Measurements from ENCODE around the gene COX17. TPM values are rescaled to one million over a fixed set of nuclear protein-coding genes. Genes with fewer than 3 reads are reported as not detected.
"Not testable (repeated sequence)": the region's sequence is repeated elsewhere in the genome, so short reads cannot be mapped to it uniquely, and the experiment has no call there.

The COX17 gene
- total RNA-seq, 1 donor from 2014 or later, result 70.0 TPM

DNA sequence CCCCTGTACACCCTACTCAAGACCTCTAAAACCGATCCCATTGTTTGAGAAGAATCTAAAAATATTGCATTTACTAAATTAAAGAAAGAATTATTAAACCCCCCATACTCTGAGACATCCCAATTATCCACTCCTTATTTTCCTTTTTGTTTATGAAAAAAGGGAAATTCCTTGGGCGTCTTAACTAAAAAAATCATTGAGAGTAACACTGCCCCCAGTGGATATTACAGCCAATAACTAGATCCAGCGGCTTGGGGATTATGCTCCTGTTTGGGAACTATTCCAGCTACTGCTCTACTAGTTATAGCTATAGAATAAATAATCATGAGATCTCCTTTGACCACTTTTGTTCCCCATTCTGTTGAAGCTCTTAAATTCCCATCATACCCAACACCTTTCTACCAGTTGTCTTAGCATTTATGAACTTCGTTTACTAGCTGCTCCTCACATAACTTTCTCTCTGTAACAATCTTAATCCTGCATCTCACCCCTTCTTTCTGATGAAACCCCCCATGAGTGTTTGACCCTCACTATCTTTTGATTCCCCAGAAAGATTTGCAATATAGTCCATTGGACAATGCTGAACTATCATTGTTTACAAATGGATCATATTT, 12.9 kb upstream of the COX17 start:
- no peak overlapping the region for H3K4me3 Mint-ChIP-seq

DNA sequence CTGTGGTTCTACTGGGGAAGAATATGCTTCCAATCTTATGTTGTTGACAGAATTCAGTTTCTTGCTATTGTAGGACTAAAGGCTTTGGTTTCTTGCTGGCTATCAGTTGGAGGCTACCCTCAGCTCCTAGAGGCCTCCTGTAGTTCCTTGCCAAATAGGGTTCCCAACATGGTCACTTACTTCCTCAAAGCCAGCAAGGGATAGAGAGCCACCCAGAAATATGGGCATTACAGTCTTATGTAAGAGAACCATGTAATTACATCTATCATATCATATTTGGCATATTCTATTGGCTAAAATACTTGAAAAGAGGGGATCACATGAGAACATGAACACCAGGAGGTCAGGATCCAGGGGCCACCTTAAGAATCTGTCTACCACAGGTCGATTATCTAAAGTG, 6.2 kb upstream of the COX17 start:
- Mint-ChIP-seq H3K4me3 (no peak overlapping the region), H3K9me3 (peaks cover 8% of the 10 kb centered on the region), H3K27me3 (peaks cover 10% of the 10 kb centered on the region), H3K4me1 (no peaks in the 10 kb centered on the region), H3K36me3 (ENCODE audit: low read depth) (no peaks in the 10 kb centered on the region), H3K27ac (no peak overlapping the region)
- intact Hi-C loops (cut with micrococcal nuclease), result loop anchor here (10.0 kb wide), 1 partner anchor 649 kb away; the partner anchor contains the start of gene IGSF11
- DNase-seq, result no peak

More for the DNA sequence above, 12.9 kb upstream of the COX17 start:
- Mint-ChIP-seq H3K36me3 (ENCODE audit: low read depth) (no peaks in the 10 kb centered on the region), H3K4me1 (no peaks in the 10 kb centered on the region), H3K9me3 (peaks cover 11% of the 10 kb centered on the region), H3K27ac (no peak overlapping the region), H3K27me3 (peaks cover 8% of the 10 kb centered on the region)
- intact Hi-C loops (cut with micrococcal nuclease), result no loop called here
- DNase-seq, result no peak

GRCh38 chr3:119681279-119681678, 4.1 kb upstream of the COX17 start:
- intact Hi-C loops (cut with micrococcal nuclease), result loop anchor here (1.0 to 10.0 kb wide), 5 partner anchors 406 to 796 kb away; partner anchors contain the start of gene IGSF11
- H3K27me3 Mint-ChIP-seq, result peaks cover 2% of the 10 kb centered on the region
- H3K4me3 Mint-ChIP-seq, result no peak overlapping the region
- peak; percentile 70 for DNase-seq
- no peak overlapping the region for H3K27ac Mint-ChIP-seq
- H3K9me3 Mint-ChIP-seq, result no peaks in the 10 kb centered on the region
- H3K36me3 Mint-ChIP-seq (ENCODE audit: low read depth), result peaks cover 2% of the 10 kb centered on the region
- H3K4me1 Mint-ChIP-seq, result peaks cover 12% of the 10 kb centered on the region

DNA sequence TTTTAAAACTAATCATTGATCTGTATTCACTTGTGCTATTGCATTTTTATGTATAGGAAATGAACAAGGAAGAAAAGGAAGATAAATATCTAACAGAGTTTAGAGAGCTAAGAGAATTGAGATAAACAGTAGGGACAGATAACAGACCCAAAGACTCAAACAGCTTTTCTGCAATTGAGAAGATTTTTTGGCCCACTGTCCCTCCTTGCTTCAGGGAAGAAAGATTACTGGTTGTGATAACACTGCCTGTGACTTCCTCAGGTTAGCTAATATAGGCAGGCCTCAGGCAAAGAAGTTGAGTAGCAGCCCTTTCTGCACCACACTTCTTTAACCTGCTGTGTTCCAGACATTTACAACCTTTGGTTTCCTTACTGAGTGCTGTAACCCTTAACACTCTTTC, 2.7 kb upstream of the COX17 start:
- no peak for DNase-seq
- H3K27ac Mint-ChIP-seq, result no peak overlapping the region
- intact Hi-C loops (cut with micrococcal nuclease), result loop anchor here (2.0 to 10.0 kb wide), 6 partner anchors 103 to 795 kb away; partner anchors contain the start of genes ADPRH and IGSF11

DNA sequence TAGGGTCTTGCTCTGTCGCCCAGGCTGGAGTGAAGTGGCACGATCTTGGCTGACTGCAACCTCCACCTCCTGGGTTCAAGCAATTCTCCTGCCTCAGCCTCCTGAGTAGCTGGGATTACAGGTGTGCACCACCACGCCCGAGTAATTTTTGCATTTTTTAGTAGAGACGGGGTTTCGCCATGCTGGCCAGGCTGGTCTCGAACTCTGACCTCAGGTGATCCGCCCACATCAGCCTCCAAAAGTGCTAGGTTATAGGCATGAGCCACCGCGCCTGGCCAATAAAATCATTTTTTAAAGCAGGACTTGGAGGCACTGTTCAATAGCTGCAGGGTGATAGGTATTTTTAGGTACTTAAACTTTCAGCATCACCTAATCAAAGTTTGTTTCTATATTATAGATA, 1.0 kb upstream of the COX17 start:
- H3K4me3 Mint-ChIP-seq, H3K27ac Mint-ChIP-seq, H3K9me3 Mint-ChIP-seq, H3K27me3 Mint-ChIP-seq, DNase-seq: not testable (repeated sequence)
- intact Hi-C loops (cut with micrococcal nuclease), result loop anchor here (5.0 kb wide), 2 partner anchors 101 to 441 kb away; partner anchors contain the start of gene ADPRH
- Mint-ChIP-seq H3K36me3 (ENCODE audit: low read depth) (peaks cover 13% of the 10 kb centered on the region), H3K4me1 (peaks cover 29% of the 10 kb centered on the region)

More for the DNA sequence above, 2.7 kb upstream of the COX17 start:
- Mint-ChIP-seq H3K4me3 (no peak overlapping the region), H3K9me3 (no peaks in the 10 kb centered on the region), H3K27me3 (peaks cover under 1% of the 10 kb centered on the region), H3K36me3 (ENCODE audit: low read depth) (peaks cover 7% of the 10 kb centered on the region), H3K4me1 (peaks cover 25% of the 10 kb centered on the region)

GRCh38 chr3:119677641-119677934, 382 bp upstream of the COX17 start:
- H3K36me3 Mint-ChIP-seq (ENCODE audit: low read depth), result peaks cover 18% of the 10 kb centered on the region
- DNase-seq, result no peak
- H3K27me3 Mint-ChIP-seq, result no peaks in the 10 kb centered on the region
- H3K9me3 Mint-ChIP-seq, result no peaks in the 10 kb centered on the region
- peaks cover 31% of the 10 kb centered on the region for H3K4me1 Mint-ChIP-seq
- intact Hi-C loops (cut with micrococcal nuclease), result loop anchor here (1.0 to 5.0 kb wide), 9 partner anchors 23 to 440 kb away; partner anchors contain the start of genes ADPRH, ARHGAP31, TIMMDC1 and TMEM39A
- H3K27ac Mint-ChIP-seq, result peak overlapping the region; percentile 96
- peak overlapping the region; percentile 87 for H3K4me3 Mint-ChIP-seq

DNA sequence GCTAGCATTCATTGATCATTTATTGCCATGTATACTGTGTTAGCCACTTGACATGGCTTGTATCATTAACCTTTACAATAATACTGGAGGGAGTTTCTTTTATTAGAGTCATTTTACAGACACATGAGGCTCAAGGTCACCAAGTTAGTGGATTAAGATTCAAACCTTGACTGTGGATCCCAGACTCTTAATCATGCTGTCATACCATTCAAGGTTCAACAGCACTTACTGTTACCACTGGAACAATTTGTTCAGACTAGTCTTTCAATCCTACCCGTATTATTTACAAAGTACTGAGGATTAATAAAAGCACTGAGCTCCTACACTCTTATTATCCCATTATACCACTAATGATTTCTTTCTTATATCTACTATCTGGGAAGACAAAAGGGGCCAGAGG, 1.2 kb downstream of the COX17 start:
- peak overlapping the region; percentile 96 for H3K27ac Mint-ChIP-seq
- no peaks in the 10 kb centered on the region for H3K27me3 Mint-ChIP-seq
- no peaks in the 10 kb centered on the region for H3K9me3 Mint-ChIP-seq
- intact Hi-C loops (cut with micrococcal nuclease), result loop anchor here (1.0 to 5.0 kb wide), 4 partner anchors 75 to 439 kb away; partner anchors contain the start of genes ADPRH and CD80
- peak overlapping the region; percentile 87 for H3K4me3 Mint-ChIP-seq
- H3K36me3 Mint-ChIP-seq (ENCODE audit: low read depth), result peaks cover 28% of the 10 kb centered on the region
- no peak for DNase-seq
- peaks cover 33% of the 10 kb centered on the region for H3K4me1 Mint-ChIP-seq

DNA sequence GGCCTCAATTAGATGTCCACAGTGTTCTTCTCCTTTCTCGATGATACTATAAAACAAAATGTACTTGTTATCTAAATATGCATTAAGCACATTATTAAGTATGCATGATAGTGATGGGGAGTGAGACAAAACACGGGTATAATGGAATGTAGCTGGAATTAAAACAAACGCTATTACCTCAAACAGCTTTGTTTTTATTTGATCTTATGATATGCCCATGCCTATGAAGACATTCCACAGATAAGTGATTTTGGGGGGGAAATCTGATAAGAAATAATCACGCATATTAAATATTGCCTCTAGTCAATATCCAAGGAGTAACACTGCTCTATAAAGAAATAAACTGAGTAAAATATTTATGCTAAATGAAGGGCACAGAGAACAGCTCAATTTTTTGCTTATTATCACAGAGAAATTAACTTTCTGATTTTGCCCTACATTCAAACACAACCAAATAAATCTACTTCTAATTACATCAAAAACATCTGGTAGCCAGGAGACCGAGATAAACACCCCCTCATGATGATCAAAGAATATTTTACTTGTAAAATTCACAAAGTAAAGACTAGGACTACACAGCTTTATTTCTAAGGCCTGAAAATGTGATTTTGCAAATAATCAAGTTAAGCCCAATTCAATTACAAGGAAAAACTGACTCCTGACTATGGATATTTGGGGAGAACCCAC, 1.9 kb downstream of the COX17 start:
- H3K27ac Mint-ChIP-seq, result peak overlapping the region; percentile 96
- H3K36me3 Mint-ChIP-seq (ENCODE audit: low read depth), result peaks cover 34% of the 10 kb centered on the region
- no peaks in the 10 kb centered on the region for H3K9me3 Mint-ChIP-seq
- no peak for DNase-seq
- peak overlapping the region; percentile 87 for H3K4me3 Mint-ChIP-seq
- H3K4me1 Mint-ChIP-seq, result peaks cover 33% of the 10 kb centered on the region
- intact Hi-C loops (cut with micrococcal nuclease), result loop anchor here (5.0 kb wide), 2 partner anchors 98 to 438 kb away; partner anchors contain the start of gene ADPRH
- no peaks in the 10 kb centered on the region for H3K27me3 Mint-ChIP-seq

- intact Hi-C loops (cut with micrococcal nuclease), result no loop called here
- peaks cover 43% of the 10 kb centered on the region for H3K36me3 Mint-ChIP-seq (ENCODE audit: low read depth)
- peaks cover 33% of the 10 kb centered on the region for H3K4me1 Mint-ChIP-seq
Observed at GRCh38 chr3:119673875-119674274, 3.3 kb downstream of the COX17 start.

GRCh38 chr3:119672776-119673175, 4.4 kb downstream of the COX17 start:
- H3K36me3 Mint-ChIP-seq (ENCODE audit: low read depth), result peaks cover 46% of the 10 kb centered on the region
- no peak overlapping the region for H3K27ac Mint-ChIP-seq
- intact Hi-C loops (cut with micrococcal nuclease), result no loop called here
- no peaks in the 10 kb centered on the region for H3K9me3 Mint-ChIP-seq
- DNase-seq, result no peak
- H3K4me1 Mint-ChIP-seq, result peaks cover 32% of the 10 kb centered on the region
- no peak overlapping the region for H3K4me3 Mint-ChIP-seq
- no peaks in the 10 kb centered on the region for H3K27me3 Mint-ChIP-seq

More at GRCh38 chr3:119673875-119674274, 3.3 kb downstream of the COX17 start:
- Mint-ChIP-seq H3K4me3 (no peak overlapping the region), H3K27me3 (no peaks in the 10 kb centered on the region), H3K27ac (no peak overlapping the region), H3K9me3 (no peaks in the 10 kb centered on the region)
- no peak for DNase-seq

DNA sequence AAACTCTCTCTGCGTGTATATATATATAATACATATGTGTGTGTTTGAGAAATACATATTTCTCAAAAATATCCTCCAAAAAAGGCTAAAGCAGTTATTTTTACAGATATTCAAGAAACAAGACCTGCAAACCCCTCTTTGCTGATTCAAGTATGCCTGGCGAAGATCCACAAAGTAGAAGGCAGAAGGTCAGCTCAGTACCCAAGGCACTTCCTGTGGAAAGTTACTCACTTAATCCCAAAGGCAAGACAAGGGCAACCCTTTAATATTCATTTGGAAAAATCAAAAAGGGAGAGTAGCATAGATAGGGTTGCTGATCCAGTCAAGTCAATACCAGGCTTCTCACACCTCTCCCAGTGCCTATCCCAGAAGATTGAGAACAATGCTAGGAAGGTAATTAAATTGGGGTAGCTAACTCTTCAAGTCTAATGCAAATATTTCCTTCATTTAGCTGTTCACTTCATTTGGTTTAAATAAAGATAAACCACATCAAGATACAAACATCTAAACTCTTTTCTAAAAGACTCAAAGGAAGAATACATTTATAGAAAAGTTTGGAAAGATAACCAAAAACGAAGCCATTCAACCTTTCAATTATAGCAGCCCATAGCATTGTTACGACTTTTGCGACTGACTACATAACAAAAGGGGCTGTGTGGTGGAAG, 7.2 kb downstream of the COX17 start:
- Mint-ChIP-seq H3K9me3 (no peaks in the 10 kb centered on the region), H3K4me1 (peaks cover 10% of the 10 kb centered on the region), H3K27me3 (no peaks in the 10 kb centered on the region), H3K4me3 (no peak overlapping the region), H3K36me3 (ENCODE audit: low read depth) (peaks cover 52% of the 10 kb centered on the region), H3K27ac (no peak overlapping the region)
- no peak for DNase-seq
- intact Hi-C loops (cut with micrococcal nuclease), result no loop called here

GRCh38 chr3:119665954-119666559, 11.1 kb downstream of the COX17 start:
- H3K4me1 Mint-ChIP-seq, result peaks cover 6% of the 10 kb centered on the region
- no peaks in the 10 kb centered on the region for H3K9me3 Mint-ChIP-seq
- H3K36me3 Mint-ChIP-seq (ENCODE audit: low read depth), result peaks cover 32% of the 10 kb centered on the region
- no peaks in the 10 kb centered on the region for H3K27me3 Mint-ChIP-seq
- no peak overlapping the region for H3K4me3 Mint-ChIP-seq
- intact Hi-C loops (cut with micrococcal nuclease), result no loop called here
- H3K27ac Mint-ChIP-seq, result no peak overlapping the region
- DNase-seq, result no peak

GRCh38 chr3:119664850-119665379, 12.3 kb downstream of the COX17 start:
- H3K9me3 Mint-ChIP-seq, result no peaks in the 10 kb centered on the region
- no peaks in the 10 kb centered on the region for H3K27me3 Mint-ChIP-seq
- no peak for DNase-seq
- peaks cover 6% of the 10 kb centered on the region for H3K4me1 Mint-ChIP-seq
- no peak overlapping the region for H3K27ac Mint-ChIP-seq
- peaks cover 23% of the 10 kb centered on the region for H3K36me3 Mint-ChIP-seq (ENCODE audit: low read depth)
- H3K4me3 Mint-ChIP-seq, result no peak overlapping the region
- intact Hi-C loops (cut with micrococcal nuclease), result no loop called here

All from activated CD4-positive, alpha-beta T cell treated with anti-CD3 and anti-CD28 coated beads, Interleukin-2, amount 10 ng/mL, durations not matched to agents 24 days and 14 days (primary cell).